GM19328 (cell line): ENCODE results near the gene ZP2.
"Not testable (repeated sequence)": the region's sequence is repeated elsewhere in the genome, so short reads cannot be mapped to it uniquely, and the experiment has no call there.

Experiments
- ATAC-seq: cut with Tn5 transposase; IDR thresholded peaks from one replicate; pipeline ENCODE4 v1.9.1; 2021; ENCODE audit warnings: mild to moderate bottlenecking, moderate library complexity; ENCODE audit not compliant: unreplicated experiment

Gene ZP2

DNA sequence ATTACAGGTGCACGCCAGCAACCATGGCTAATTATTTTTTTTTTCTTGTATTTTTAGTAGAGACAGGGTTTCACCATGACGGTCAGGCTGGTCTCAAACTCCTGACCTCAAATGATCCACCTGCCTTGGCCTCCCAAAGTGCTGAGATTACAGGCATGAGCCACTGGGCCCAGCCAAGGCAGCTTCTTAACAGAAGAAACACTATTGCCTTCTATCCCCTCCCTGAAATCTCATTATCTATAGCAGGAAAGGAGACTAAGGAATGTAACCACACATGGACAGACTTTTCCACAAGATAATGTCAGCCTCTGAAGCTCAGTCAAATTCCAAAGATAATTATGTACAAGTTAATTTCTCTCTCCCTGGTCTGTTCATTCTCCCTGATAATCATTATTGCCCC is 5.7 kb upstream of the ZP2 start:
- no peak for ATAC-seq

DNA sequence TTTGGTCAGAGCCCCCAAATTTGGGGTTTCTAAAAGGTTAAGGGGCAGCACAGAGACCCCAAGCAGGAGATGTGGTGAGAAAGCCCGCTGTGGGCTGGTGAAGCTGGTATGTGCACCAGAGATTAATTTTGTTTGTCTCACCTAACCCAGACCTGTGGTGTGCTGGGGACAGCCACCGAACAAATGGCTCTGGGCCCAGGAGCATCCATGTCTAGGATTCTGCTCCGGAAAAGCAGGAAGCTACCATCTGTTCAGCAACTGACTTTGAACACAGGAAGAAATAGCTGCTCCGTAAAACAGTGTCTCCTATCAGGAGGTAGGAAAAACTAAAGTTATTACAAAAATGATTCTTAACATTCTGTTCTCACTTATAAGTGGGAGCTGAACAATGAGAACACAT is 2.7 kb upstream of the ZP2 start:
- ATAC-seq = no peak

DNA sequence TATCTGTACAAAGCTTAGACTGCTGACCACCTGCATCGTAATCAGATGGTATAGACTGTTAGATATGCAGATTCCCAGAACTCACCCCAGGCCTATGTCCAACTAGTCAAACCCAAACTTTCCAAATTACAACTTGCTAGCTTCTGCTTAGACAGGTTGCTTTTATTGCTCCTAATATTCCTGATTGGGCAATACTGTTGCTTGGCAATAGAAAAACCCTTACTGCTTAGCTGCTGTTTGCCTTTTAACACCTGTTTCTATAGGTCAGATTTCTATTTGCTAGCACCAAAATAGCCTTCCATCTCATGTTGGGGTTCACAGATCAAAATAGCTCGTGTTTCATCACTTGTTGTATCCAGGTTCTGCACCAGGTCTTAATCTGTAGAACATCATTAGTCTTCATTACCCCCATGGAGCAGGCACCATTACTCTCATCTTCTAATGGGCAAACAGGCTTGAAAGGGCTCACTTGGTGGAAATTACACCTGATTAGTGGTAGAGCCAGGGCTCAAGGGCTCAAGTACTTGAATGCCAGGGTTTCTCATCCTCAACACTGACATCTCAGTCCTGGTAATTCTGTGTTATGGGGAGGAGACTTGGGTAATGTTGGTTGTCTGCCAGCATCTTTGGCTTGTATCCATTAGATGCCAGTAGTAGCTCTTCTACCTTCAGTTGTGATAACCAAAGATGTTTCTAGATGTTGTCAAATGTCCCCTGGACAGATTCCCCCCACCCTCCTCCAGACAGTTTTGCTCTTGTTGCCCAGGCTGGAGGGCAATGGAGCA is 2.7 kb downstream of the ZP2 start:
- no peak for ATAC-seq

DNA sequence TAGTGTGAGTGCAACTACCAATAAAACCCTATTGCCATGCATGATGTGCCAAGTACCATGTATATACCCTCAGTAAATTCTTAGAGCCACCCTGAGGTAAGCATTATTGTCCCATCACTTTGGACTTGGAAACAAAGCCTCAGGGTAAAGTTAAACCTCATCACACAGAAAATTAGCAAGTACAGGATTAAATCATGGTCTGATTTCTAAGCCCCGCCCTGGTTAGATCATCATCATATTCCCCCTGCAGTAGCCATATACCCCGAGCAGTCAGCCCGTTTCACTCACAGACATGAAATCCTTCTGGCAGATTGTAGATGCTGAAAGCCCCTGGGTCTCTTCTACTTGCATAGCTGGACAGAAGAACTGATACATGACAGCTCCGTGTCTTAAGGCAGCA is 4.8 kb downstream of the ZP2 start:
- ATAC-seq = no peak

DNA sequence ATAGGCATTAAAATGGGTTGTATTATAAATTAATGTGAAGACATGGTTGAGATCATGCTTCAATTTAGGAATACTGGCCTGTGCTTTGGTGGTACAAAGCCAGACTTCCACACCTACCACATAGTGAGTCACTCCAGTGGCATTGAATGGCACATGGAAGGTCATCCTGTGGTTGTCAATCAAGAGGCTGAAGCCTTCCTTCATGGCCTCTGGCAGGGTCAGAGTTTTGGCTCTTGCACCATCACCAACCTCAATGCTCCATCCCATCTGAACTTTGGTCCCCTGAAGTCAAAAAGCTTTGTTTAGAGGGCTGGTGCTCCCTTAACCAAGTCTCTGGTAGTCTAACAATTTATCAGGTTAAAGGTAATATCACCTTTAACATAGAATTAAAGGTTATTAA is 6.1 kb downstream of the ZP2 start:
- ATAC-seq = no peak

DNA sequence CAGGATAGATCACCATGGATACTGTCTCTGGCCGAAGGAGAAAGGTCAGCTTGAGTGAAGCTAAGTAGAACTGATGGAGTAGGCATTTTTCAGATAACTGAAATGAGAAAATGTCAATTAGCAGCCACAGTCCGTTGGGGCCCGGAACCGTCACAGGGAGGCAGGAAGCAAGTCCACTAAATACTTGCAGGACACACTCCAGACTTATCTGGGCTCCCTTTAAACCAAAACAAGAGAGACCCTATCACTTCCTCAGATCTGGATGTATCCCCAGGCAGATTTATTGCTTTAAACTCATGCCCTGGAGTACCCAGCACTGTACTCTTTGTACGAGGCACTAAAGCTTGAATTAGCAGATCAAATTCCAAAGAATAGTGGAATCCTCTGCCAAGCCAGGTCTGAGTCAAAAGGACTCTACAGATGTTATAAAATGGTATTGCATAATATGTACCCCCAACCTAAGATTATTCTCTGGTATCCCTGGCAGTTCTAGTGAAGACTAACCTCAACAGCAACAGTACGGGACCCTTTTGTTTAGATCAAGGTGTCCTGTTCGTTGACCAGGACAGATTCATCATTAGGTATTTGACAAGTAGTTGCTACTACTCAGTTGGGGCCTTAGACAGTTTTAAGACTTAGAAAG is 8.1 kb downstream of the ZP2 start:
- no peak for ATAC-seq

DNA sequence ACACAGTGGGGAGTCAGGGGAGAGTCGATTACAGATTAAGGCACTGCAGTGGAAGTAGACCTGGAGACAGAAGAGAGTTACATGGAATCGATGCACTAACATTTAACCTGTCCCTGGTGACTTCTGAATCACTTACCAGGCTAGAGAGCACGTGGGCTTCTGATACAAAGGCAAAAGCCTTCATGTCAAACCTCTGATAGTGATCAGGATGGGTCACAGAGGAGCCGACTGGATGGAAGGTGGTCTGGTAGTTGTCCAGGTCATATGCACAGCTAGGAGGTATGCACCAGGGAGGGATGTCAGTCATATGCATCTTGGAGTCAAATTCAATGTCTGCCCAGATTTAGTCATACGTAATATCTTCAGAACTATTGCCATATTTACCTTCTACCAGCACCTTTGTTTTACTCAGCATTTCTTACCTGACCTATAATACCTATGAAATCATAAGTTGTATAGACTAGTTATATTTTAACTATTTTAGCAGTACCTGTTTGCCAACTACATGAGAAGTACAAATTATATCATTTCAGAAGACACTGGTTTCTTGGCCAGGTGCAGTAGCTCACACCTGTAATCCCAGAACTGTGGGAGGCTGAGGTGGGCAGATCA is 11.7 kb downstream of the ZP2 start:
- no peak for ATAC-seq

DNA sequence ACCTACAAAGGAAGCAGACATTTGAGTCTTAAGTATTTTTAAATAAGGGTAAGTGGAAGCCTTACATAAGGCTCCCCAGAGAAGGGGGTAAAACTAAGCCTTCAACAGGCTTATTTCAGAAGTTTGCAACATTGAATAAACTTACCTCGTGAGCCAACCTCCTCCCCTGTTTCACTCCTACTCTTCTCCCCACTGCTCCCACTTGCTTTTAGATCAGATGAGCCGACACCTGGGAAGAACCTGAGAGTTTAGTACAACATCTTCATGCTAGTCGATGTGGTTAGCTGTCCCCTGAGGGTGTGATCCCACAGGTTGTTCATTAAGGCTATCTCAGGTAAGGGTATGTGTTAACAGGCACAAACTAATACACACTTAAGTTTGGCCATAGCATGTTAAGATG is 13.8 kb downstream of the ZP2 start:
- no peak for ATAC-seq

DNA sequence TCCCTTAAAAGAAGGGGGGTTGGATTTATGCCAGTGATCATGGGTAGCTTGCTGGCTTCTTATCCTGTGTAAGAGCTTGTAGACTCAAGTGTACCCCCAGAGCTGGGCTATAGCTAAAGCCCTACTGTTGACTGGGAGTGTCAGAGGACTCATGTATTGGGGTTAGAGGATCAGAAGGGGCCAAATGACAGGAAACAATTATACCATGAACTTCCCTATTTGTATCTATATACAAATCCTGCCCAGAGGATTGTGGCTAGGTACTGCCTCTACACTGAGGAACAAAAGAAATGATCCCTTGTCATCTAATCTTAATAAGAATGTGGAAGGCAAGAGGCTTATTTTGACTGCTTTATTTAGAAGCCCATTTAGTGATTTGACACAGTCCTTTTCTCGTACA is 14.3 kb downstream of the ZP2 start:
- no peak for ATAC-seq

DNA sequence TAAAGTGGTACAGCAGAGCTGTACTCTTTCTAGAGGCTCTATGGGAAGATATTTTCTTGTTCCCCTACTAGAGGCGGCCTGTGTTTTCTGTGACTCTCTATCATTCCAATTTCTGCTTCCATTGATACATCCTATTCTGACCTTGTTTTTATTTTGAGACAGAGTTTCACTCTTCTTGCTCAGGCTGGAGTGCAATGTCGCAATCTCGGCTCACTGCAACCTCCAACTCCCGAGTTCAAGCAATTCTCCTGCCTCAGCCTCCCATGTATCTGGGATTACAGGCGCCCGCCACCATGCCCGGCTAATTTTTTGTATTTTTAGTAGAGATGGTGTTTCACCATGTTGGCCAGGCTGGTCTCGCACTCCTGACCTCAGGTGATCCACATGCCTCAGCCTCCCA is 16.0 kb downstream of the ZP2 start:
- ATAC-seq = not testable (repeated sequence)

DNA sequence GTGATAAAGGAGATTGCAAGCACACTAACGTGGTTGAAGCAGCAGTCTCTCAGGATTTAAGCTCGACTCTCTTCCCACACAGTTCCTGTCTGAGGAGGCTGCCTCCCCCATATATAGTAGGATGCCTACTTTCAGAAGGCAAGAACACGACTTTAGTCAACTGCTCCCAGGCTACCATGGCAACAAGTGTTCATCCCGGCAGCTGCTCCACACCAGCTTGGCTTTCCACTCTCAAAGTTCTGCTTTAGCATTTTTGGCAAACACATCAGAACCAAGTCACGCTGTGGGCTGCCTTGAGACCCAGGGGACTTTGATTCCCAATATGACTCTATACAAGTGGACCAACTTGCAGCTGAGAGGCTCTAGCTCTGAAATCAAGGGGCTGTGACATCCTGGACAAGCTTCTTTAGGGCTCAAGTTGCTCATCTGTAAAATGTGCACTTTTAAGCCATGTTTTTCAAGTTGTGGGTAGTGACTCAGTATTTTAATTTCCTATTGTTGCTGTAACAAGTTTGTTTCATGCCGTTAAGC is 16.5 kb downstream of the ZP2 start:
- no peak for ATAC-seq

DNA sequence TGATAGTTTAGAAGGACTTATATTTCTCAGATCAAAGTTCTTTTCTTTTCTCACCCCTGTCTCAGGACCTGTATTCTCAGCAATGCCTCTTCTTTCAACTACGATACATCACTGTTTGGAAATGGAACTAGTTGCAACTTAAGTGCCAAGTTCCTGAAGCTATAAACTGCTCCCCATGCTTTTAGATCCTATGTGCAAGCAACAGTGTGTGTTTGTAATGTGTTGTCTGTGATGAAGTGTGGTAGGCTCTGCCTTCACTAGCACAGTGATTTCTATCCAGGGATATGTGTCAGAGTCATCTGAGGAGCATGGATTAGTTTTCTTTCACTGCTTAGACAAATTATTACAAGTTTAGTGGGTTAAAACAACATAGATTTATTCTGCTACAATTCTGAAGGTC is 18.4 kb downstream of the ZP2 start:
- ATAC-seq = no peak

DNA sequence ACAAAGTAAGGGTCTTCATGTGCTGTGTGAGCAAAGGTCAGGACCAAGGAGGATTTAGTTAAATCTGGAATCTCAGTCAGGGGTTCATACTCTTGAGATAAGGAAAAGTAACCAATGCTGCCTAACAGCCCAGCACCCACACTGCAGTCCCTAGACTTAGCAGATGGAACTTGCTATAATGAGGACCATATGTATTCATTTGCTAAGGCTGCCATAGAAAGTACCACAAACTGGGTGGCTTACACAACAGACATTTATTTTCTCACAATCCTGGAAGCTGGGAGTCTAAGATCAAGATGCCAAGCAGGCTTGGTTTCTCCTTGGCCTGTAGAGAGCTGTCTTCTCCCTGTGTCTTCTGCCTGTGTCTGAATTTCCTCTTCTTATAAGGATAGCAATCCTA is 20.8 kb downstream of the ZP2 start:
- ATAC-seq = no peak

DNA sequence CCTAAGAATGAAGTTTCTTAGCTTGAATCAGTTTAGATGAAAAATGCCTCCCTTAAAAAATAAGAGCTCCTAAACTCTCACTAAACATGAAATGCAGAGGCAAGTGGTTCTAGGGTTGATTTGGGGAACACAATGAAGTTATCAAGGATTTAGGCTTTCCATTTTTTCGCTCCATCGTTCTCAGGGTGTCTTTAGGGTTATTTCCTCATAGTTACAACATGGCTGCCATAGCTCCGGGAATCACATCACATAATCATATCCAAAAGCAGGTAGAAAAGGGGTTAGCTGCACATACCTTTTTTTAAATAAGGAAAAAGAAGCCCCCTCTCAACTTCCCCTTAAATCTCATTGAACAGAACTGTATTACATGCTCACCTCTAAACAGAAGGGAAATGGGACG is 21.4 kb downstream of the ZP2 start:
- ATAC-seq = no peak

DNA sequence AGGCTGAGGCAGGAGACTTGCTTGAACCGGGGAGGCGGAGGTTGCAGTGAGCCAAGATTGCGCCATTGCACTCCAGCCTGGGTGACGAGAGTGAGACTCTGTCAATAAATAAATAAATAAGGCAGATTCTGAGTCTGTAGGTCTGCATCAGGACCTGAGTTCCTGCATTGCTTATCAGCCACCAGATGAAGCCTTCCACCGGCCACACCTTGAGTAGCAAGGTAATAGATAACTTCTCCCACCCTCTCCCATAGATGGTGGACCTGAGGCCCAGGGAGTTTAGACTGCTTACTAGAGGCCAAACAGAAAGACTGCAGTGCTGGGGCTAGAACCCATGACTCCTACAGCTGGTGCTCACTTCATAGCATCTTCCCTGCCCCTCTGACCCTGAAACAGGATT is 22.1 kb downstream of the ZP2 start:
- ATAC-seq = no peak

DNA sequence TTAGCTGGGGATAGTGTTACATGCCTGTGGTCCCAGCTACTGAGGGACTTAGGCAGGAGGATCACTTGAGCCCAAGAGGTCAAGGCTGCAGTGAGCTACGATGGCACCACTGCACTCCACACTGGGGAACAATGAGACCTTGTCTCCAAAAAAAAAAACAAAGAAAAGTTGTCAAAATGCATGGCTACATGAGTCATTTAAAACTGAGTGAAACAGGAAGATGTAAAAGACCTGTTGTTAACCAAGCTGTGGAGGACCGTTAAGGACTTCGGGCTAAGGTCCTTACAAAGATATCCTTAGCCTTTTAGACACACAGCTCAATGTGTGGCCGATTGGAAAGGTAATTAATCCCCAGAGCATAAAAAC is 25.1 kb downstream of the ZP2 start:
- ATAC-seq = no peak

DNA sequence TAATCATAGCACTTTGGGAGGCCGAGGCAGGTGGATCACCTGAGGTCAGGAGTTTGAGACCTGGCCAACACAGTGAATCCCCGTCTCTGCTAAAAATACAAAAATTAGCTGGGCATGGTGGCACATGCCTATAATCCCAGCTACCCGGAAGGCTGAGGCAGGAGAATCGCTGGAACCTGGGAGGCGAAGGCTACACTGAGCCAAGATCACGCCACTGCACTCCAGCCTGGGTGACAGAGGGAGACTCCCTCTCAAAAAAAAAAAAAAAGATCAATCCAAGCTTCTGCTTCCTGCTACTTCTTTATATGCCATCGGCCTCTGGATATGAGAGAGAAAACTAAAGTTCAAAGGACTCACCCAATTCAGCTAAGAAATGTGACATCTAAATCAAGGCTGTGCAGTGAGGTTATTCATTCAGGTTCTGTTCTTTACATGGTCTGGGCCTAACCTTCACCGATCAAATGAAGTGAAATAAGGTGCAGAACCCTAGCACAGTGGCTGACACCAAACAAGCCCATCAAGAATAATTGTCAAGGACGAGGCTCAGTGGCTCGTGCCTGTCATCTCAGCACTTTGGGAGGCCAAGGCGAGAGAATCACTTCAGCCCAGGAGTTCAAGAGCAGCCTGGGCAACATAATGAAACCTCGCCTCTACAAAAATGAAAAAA is 25.6 kb downstream of the ZP2 start:
- ATAC-seq = no peak

DNA sequence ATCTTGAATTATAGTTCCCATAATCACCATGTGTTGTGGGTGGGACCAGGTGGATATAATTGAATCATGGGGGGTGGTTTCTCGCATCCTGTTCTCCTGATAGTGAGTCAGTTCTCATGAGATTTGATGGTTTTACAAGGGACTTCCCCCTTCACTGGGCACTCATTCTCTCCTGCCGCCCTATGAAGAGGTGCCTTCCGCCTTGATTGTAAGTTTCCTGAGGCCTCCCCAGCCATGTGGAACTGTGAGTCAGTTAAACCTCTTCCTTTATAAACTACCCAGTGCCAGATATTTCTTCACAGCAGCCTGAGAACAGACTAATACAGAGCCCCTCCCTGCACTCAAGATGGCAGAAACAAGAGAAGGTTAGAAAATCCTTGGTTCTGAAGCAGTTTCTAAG is 26.5 kb downstream of the ZP2 start:
- ATAC-seq = no peak

DNA sequence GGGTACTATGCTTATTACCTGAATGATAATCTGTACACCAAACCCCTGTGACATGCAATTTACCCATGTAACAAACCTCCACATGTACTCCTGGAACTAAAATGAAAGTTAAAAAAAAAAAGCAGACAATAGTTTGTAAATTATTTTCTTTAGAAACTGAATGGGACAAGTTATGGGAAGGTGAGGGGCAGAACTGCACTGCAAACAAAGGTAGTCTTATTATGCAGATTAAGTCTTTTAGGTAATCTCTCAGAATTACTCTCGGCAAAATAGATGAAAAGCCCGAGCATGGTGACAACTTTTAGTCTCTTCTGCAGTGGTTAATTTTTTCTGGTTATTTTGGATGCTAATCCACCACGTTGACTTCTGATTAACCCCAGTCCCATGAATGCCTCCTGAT is 27.4 kb downstream of the ZP2 start:
- ATAC-seq = no peak

DNA sequence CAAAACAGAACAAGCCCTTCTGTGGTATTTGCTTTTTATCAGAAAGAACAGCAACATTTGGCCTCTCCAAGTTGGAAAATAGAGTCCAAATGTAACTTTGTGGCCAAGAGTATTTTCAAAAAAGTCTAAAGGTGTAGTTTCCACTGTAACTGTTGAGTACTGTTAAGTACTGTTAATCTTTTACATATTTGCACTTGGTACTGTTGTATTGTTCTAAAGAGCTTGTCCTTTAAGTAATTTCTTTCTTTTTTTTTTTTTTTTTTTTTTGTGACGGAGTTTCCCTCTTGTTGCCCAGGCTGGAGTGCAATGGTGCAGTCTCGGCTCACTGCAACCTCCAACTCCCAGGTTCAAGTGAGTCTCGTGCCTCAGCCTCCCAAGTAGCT is 31.4 kb downstream of the ZP2 start:
- ATAC-seq = no peak

DNA sequence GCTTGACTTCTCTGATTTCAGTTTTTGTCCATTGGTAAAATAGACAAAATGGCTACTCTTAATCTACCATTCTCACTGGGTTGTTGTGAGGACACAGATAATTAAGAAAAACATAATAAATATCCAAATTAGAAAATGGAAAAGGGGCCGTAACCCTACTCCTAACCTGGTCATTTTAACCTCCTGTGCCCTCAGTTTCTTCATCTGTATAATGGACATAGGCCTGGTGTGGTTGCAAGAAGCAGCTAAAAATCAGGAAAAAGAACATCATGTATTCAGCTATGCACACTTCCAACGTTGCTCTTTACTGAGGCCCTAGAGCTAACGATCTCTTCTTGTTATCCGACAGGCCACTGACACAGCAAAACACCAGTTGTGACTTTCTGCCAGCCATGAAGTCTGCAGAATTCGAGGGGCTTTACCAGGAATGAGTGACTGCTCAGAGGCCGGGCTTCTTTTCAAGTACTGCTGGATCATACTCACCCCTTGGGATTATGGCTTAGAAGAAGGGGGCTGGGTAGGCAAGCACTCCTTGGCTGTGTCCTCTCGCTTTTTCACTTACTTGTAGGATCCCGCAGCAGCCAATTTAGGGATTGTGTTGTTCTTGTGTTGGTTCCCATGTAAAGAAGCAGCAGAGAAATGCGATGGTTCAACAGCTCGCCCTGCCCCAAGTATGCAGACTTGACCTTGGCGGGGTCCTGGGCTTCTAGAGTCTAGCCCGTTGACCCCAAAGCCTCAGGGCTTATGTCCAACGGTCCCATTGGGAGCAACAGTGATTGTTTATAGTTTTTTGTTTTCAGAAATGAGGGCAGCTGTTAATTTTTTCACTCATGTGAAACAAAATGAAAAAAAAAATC is 32.0 kb downstream of the ZP2 start:
- ATAC-seq = no peak
